ENCODE results near the gene MOB1B. TPM values are rescaled to one million over a fixed set of nuclear protein-coding genes. Genes with fewer than 3 reads are reported as not detected.

MOB1B gene
- total RNA-seq, 2 donors from 2014 or later, result 11.0 to 15.6 TPM

DNA sequence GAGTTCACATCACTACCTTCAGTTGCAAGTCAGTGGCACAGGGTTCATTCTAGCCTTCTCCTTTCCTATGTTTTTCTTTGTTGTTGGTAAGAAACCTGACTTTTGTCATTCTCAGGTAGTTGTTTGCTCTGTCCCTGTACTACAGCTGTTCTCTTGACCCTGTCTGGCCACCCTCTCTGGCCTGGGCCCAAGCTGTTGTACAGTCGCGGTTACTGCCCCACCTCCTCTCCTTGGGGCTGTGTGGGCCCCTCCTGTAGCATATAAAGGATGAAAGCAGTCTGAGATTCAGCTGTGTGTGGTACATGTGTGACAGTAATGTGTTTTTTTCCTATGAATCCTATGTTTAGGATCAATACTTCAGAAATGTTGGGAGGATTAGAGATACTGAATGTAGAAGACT lies 12.5 kb downstream of the MOB1B start:
- TF ChIP-seq, protein P1, sequence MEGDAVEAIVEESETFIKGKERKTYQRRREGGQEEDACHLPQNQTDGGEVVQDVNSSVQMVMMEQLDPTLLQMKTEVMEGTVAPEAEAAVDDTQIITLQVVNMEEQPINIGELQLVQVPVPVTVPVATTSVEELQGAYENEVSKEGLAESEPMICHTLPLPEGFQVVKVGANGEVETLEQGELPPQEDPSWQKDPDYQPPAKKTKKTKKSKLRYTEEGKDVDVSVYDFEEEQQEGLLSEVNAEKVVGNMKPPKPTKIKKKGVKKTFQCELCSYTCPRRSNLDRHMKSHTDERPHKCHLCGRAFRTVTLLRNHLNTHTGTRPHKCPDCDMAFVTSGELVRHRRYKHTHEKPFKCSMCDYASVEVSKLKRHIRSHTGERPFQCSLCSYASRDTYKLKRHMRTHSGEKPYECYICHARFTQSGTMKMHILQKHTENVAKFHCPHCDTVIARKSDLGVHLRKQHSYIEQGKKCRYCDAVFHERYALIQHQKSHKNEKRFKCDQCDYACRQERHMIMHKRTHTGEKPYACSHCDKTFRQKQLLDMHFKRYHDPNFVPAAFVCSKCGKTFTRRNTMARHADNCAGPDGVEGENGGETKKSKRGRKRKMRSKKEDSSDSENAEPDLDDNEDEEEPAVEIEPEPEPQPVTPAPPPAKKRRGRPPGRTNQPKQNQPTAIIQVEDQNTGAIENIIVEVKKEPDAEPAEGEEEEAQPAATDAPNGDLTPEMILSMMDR (IDR thresholded peaks at IDR 0.05), result no peak
- Histone ChIP-seq H3K4me3 (no peak overlapping the region), H3K9ac (ENCODE audit: low read depth in 2 of 2, low read length in 2 of 2) (no peak overlapping the region), H3K36me3 (no peaks in the 10 kb centered on the region), H3K4me1 (no peaks in the 10 kb centered on the region), H3K9me3 (no peaks in the 10 kb centered on the region), H3K27me3 (no peaks in the 10 kb centered on the region), H3K27ac (no peak overlapping the region)
- DNase-seq, result no peak
- intact Hi-C loops (cut with DNase I), result no loop called here

DNA sequence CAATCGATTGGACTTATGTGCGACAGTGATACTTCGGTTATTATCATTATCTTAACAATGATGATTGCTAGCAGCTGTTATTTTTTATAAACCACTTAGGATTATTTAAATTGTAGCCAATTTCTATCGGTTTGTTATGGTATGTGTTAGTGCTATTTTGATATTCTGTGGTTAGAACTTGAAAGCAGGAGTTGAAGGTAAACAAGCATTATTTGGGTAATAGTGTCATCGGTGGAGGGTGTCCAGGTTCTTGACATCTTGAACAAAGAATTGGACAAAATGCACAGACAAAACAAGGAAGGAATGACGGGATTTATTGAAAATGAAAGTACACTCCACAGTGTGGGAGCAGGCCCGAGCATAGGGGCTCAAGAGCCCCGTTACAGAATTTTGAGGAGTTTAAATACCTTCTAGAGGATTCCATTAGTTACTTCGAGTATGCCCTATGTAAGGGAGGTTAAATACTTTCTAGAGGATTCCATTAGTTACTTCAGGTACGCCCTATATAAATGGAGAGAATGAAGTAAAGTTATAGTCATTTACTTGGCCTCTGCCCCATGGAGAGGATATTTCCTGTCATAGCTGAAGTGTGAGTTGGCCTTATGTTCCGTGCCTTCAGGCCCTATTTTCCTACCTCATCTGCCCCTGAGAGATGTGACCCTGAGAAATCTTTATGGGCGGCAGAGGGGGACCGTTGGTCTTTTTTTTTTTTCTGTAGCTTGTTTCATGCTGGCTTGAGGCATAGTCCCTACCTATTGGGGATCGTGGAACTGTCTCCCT lies 13.1 kb downstream of the MOB1B start:
- Histone ChIP-seq H3K4me1 (no peaks in the 10 kb centered on the region), H3K9me3 (no peaks in the 10 kb centered on the region), H3K4me3 (no peak overlapping the region), H3K36me3 (no peaks in the 10 kb centered on the region), H3K27ac (no peak overlapping the region), H3K27me3 (no peaks in the 10 kb centered on the region), H3K9ac (ENCODE audit: low read depth in 2 of 2, low read length in 2 of 2) (no peak overlapping the region)
- no peak for DNase-seq
- intact Hi-C loops (cut with DNase I), result no loop called here
- TF ChIP-seq, protein P1 (IDR thresholded peaks at IDR 0.05), result no peak

DNA sequence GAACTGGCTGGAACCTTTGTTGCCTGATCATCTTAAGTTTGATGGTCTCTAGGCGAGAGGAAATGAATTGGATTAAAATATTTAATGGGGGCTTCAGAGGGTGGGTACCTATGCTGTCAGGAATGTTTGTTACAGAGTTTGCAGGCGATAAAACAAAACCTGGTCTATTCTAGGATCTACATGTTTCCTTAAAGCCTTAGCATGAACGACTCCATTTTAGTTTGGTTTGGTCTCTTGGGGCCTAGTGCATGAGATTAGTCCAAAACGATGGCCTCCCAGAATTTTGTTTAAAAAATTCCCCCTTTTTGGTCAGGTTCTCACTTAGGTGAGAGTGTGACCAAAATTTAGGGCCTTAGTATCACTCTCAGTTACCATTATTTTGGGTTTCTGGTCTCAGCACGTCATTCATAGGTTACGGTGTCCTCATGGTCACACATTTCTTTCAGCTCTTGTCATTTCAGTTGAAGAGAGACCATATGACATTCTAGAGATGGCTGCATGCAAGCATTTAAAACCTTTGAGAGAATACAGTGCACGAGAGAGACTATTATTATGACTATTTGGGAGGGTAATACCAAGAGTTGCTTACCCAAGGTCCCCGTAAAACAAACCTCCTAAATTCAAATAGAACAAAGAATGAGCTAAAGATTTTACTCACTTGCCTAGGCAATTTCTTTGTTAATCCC lies 13.8 kb downstream of the MOB1B start:
- Histone ChIP-seq H3K4me1 (no peaks in the 10 kb centered on the region), H3K9me3 (no peaks in the 10 kb centered on the region), H3K36me3 (no peaks in the 10 kb centered on the region), H3K9ac (ENCODE audit: low read depth in 2 of 2, low read length in 2 of 2) (no peak overlapping the region), H3K27ac (no peak overlapping the region), H3K4me3 (no peak overlapping the region), H3K27me3 (no peaks in the 10 kb centered on the region)
- DNase-seq, result no peak
- intact Hi-C loops (cut with DNase I), result no loop called here
- TF ChIP-seq, protein P1 (IDR thresholded peaks at IDR 0.05), result no peak

DNA sequence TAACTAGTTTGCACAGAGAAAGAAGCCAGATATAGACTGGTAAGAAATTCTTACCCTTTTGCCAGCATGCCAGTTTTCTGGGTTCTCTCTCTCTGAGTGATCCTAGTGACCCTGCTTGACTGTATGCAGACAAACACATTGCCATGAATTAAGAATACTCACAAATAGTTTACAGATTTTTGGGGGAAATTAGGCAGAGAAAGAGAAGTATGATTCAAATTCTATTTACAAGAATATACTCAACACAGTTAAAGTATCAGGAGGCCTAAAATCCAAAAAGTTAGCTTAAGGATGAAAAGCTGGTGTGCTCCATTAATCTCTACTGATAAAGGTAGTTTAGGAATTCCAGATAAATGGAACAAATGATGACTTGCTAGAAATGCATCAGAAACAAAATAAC lies 18.4 kb downstream of the MOB1B start:
- TF ChIP-seq, protein P1 (IDR thresholded peaks at IDR 0.05), result no peak
- no peak overlapping the region for H3K4me3 ChIP-seq
- no peak overlapping the region for H3K27ac ChIP-seq
- no peaks in the 10 kb centered on the region for H3K9me3 ChIP-seq
- no peaks in the 10 kb centered on the region for H3K36me3 ChIP-seq
- DNase-seq, result no peak
- no peaks in the 10 kb centered on the region for H3K4me1 ChIP-seq
- intact Hi-C loops (cut with DNase I), result no loop called here
- no peak overlapping the region for H3K9ac ChIP-seq (ENCODE audit: low read depth in 2 of 2, low read length in 2 of 2)
- H3K27me3 ChIP-seq, result no peaks in the 10 kb centered on the region

DNA sequence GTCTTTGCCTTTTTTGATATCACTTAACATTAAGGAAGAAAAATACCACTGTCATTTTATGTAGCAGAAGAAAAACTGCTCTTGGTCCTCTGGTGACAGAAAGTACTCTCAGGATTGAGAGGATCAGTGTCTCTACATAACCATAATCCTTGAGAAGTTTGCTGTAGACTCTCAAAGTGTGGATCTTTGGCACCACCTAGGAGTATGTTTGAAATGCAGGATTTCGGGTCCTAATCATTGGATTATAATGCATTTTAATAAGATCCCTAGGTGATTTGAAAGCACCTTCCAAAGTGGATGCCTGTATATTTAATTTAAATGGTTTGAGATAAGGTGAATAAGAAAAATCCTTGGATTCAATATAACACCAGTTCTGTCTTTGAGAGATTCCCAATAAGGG lies 23.2 kb downstream of the MOB1B start:
- no peaks in the 10 kb centered on the region for H3K36me3 ChIP-seq
- intact Hi-C loops (cut with DNase I), result no loop called here
- no peaks in the 10 kb centered on the region for H3K9me3 ChIP-seq
- H3K4me3 ChIP-seq, result no peak overlapping the region
- H3K4me1 ChIP-seq, result no peaks in the 10 kb centered on the region
- no peaks in the 10 kb centered on the region for H3K27me3 ChIP-seq
- TF ChIP-seq, protein P1 (IDR thresholded peaks at IDR 0.05), result no peak
- no peak for DNase-seq
- no peak overlapping the region for H3K27ac ChIP-seq
- no peak overlapping the region for H3K9ac ChIP-seq (ENCODE audit: low read depth in 2 of 2, low read length in 2 of 2)

Data from colonic mucosa (tissue), 4 donors.